Adrenal gland (tissue), 5 donors: ENCODE measurements around the gene GPR37L1.

ENCODE experiments used
- CTCF ChIP-seq, 6 experiments: fragments of 450-650 bp in 4 of 6; fragments of 200-600 bp in 2 of 6; sonication (generic) in 1 of 6; IDR thresholded peaks; 1 replicate in 5 of 6; 2 replicates in 1 of 6; pipeline versions ENCODE4 v1.5.1 to v1.8.0; 2016 to 2021; ENCODE audit warnings: antibody characterized with exemption in 6 of 6, mild to moderate bottlenecking in 2 of 6, moderate library complexity in 1 of 6
- POLR2A ChIP-seq, 2 donors: fragments of 450-650 bp; IDR thresholded peaks; one replicate each; pipeline ENCODE4 v1.6.1; 2017; ENCODE audit warnings: antibody characterized with exemption in 2 of 2, mild to moderate bottlenecking in 2 of 2, moderate library complexity in 1 of 2
- donor health status: DM: no; HTN: no; CAD: no.

DNA sequence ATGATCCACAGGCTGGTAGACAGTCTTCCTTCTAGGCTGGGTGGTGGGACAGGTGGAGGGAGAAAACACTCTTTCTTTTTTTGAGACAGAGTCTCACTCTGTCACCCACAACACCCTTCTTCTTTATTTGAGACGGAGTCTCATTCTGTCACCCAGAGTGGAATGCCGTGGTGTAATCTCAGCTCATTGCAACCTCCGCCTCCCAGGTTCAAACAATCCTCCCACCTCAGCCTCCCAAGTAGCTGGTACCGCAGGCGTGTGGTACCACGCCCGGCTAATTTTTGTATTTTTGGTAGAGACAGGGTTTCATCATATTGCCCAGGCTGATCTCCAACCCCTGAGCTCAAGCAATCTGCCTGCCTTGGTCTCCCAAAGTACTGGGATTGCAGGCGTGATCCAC lies 2.9 kb downstream of the GPR37L1 start:
- no peak for TF ChIP-seq CTCF (IDR thresholded peaks at IDR 0.05)
- TF ChIP-seq POLR2A (IDR thresholded peaks at IDR 0.05), result no peak
